Mucosa of gallbladder (tissue), 1 donor: ENCODE results near the gene OR2G6. TPM values are rescaled to one million over a fixed set of nuclear protein-coding genes. Genes with fewer than 3 reads are reported as not detected.
"Not testable (repeated sequence)": the region's sequence is repeated elsewhere in the genome, so short reads cannot be mapped to it uniquely, and the experiment has no call there.

Source experiments
- DNase-seq: peaks from one replicate; pipeline ENCODE4 v3.0.0-alpha.2; 2020; ENCODE audit warnings: low spot score
- total RNA-seq: library from RNA; stranded (reverse); gene quantifications from one replicate; pipeline ENCODE4 v1.2.1, GENCODE V29; 2021
- donor health status: DM: no; HTN: no; CAD: no.

OR2G6 gene
- not detected for total RNA-seq

DNA sequence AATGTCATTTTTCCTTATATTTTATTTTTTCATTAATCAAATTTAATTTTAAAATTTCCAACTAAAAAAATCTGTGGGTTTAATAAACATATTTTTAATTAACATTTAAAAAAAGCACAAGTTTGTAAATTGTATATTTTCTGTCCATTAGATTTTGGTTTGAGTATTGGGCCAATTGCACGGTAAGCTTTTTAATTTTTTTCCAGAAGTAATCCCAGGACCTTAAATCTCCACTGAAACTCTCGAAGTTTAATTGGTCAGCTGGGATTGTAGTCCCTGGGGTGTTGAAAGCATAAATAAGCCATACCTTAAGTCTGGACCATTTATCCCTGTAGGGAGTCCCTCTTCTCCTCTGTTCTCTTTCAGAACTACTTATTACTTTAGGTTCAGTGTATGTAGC lies at the start of gene OR2G6:
Gene OR2G6 (plus strand): TSS at position 301 of the 400 bp plus-strand sequence. CDS start 13,574 bp downstream, outside the sequence.
- not testable (repeated sequence) for DNase-seq

DNA sequence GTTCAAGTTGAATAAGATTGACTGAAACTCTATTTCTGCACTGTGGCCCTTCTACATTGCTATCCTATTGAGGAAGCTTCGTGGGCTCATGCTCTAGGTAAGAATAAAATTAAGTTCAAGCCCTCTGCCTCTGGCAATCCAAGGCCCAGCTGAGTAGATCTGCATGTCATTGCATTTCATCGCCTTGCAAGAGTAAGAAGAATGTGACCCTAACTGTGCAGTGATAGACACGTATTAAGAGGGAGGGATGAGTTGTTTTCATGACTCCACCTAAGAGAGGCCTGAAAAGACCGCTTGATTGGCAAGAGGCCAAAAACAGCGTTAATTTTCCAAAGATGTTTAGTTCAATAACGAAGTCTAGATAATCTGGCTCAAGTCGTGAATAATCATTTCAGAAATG lies 48.8 kb upstream of the OR2G6 start:
- not testable (repeated sequence) for DNase-seq

DNA sequence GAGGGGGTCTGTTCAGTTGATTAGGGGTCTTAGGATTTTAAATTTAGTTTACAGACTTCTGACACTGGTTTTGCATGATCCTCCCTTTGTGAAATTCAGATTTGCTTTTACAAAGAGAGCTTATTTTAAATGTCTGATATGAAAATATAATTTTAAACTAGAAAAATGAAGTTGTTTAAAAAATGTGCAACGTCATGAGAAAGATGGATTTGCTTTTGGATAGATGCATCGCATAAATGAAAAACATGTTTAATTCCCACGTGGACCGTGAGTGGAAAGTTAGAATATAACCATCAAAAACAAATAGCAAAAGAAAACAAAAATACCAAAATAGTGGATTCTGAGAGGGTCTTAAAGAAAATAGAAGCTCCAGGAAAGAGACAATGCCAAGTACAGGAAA lies 36.7 kb upstream of the OR2G6 start:
- no peak for DNase-seq

DNA sequence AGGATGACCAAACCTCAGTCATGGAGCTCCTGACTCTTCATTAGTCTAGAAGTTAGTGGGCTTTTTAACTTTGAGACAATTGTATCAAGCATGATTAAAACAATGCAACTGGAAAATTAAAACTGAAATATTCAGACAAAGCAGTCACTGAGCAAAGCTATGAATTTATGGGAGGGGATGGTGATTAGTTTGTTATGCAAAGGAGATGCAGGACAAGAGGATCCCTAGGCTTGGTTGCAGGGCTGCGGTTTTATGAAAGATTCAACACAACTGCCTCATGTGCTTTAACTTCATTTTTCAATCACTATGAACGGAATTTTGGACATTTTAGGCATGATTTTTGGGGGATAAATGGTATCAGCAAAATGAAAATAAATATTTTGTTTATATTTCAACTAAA lies 35.8 kb upstream of the OR2G6 start:
- not testable (repeated sequence) for DNase-seq

DNA sequence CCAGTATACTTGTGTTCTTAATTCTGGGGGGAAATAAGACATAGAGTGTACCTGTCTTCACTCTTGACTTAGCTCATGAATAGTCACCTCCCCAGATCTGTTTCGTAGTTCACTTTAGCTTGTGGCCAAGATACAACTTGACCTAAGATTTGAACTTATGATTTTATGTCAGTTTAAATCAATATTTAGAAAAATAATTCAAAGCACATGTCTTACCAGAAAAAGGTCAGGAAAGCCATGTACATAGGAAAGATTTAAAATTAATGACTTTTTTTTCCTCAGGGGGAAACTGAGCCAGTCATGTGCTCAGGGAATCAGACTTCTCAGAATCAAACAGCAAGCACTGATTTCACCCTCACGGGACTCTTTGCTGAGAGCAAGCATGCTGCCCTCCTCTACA lies 34.8 kb upstream of the OR2G6 start, which contains the start of gene OR2T3:
Gene OR2T3 (plus strand): TSS at position 301 of the 400 bp plus-strand sequence. CDS start 0 bp downstream, at position 301.
- not testable (repeated sequence) for DNase-seq

DNA sequence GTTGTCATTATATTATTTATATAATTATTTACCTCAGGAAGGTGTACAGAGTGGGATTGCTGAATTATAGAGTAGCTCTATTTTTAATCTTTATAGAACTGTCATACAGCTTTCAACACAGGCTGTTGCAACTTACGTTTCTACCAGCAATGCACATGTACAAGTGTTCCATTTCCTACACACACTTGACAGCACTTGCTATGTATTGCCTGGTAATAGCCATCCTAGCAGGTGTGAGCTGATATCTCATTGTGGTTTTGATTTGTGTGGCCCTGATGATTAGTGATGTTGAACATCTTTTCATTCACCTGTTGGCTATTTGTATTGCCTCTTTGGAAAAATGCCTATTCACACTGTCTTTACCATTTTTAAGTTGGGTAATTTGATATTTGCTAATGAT lies 32.2 kb upstream of the OR2G6 start:
- DNase-seq: not testable (repeated sequence)

DNA sequence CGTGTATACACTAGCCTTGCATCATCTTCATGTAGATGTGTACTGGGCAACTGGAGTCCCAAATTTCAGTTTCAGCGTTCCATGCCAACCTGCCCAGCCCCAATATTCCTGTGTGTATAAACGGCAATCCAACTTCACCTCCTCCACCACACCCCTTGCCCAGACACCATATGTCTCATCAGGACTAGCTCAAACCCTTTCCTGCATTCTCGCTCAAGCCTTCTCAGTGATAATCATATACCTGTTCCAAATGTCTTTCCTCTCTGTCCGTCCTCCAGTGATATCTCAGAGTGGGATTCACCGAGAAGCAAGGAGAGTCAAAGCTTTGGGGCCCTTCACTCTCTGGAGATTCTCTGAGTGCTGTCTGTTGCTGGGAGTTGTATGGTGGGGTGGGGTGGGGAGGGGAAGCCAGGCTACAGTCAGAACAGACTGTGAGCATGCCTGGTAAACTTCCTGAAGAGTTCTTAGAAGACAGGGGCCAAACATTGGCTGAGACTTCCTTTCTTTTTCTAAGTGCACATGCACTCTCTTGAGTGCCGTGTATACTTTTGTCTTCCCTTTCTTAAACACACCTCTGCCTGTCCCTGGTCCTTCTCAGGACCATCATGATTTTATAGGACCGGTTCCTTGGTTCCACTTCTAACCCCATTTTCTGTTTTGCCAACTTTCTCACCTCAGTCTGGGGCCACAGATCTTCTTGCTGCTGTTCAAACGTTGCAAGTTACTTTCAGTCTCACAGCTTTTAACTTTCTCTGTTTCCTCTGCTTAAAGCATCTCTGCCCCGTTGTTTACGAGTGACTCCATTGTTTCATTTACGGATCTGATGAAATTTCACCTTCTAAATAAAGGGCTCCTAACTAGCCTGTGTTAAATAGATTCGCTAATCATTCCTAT lies 25.9 kb upstream of the OR2G6 start:
- DNase-seq: not testable (repeated sequence)

DNA sequence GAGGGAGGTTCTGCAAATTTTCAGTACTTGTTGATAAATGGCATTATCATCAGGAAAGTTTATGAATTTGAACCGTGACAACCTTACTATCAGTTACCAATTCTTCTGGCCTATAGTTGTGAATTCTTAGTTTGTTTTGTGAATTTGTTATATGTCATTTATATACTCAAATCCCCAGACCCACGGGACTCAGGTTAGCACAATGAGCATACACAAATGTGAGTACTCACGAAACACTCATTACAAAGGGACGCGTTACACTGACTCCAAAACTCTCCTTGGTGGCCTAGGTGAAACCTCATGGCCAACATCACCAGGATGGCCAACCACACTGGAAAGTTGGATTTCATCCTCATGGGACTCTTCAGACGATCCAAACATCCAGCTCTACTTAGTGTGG lies 19.6 kb upstream of the OR2G6 start, which contains the start of gene OR2T5:
Gene OR2T5 (plus strand): TSS at position 301 of the 400 bp plus-strand sequence. CDS start 0 bp downstream, at position 301.
- DNase-seq: not testable (repeated sequence)

DNA sequence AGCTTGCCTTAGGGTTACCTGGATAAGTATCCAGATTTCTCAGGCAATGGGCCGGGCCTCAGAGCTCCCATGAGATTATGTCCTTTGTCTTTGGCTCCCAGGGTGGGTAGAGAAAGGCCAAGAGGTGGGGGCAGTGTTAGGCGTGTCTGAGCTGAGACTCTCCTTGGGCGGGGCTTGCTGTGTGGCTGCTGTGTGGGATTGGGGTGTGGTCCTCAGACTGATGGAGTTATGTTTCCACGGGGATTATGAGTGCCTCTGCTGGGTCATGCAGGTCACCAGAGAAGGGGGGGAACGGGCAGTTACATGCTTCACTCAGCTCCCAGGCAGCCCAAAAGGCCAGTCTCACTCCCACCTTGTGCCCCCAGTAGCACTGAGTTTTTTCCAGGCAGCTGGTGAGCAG lies 11.2 kb upstream of the OR2G6 start:
- DNase-seq: not testable (repeated sequence)

DNA sequence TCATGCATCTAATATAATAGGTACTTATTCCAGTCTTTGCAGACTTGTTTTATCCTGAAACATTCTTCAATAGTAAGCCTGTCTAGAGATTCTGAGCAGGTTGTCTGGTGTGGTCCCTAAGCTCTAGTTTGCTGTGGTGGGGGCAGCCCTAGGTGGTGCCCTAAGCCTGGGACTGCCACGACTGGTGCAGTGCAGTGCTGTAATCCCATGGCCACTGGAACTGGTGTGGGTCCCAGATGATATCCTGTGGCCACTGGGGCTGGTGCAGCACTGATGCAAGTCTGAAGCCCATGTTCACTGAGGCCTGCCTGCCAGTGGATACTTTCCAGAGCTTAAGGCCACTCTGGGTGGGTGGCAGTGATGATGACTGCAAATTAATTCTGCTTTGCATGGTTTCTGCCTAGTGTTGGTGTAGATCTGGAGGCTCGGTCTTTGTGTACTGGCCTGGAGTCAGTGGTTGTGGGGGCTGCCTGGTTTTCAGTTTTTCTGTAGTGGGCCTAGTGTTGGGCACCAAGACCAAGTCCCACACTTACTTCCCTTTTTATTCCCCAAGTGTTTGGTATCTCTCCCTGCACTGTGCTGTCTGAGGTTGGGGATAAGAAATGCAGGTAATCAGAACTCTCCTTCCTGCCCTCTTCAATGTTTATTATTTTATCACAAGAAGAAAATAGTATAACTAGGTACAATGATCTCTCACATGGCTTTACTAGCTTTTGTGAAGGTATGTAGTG lies 7.4 kb upstream of the OR2G6 start:
- not testable (repeated sequence) for DNase-seq

DNA sequence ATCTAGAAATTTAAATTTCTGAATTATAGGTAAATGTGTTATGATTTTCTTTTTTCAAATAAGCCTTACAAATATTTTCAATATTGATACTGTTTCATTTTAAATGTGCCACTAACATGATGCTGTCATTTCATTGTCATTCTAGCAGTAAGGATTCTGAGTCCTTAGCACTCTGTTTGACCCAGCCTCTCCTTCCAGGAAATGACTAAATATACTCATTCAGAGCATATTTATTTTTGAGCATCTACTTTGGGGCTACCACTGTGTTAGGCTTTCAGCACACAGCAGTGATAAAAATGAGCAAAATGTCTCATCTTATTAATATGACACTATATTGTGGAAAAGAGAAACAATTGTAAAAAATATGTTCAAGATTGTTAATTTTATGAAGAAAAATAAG lies 2.3 kb downstream of the OR2G6 start:
- DNase-seq: not testable (repeated sequence)

DNA sequence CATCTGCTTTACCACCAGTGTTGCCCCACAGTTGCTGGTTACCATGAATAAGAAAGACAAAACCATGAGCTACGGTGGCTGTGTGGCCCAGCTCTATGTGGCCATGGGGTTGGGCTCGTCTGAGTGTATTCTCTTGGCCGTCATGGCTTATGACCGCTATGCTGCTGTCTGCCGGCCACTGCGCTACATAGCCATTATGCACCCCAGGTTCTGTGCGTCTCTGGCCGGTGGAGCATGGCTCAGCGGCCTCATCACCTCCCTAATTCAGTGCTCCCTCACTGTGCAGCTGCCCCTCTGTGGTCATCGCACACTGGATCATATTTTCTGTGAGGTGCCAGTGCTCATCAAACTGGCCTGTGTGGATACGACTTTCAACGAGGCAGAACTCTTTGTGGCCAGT lies 14.0 kb downstream of the OR2G6 start:
- no peak for DNase-seq

DNA sequence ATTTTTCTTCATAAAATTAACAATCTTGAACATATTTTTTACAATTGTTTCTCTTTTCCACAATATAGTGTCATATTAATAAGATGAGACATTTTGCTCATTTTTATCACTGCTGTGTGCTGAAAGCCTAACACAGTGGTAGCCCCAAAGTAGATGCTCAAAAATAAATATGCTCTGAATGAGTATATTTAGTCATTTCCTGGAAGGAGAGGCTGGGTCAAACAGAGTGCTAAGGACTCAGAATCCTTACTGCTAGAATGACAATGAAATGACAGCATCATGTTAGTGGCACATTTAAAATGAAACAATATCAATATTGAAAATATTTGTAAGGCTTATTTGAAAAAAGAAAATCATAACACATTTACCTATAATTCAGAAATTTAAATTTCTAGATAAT lies 29.6 kb downstream of the OR2G6 start:
- DNase-seq: not testable (repeated sequence)

DNA sequence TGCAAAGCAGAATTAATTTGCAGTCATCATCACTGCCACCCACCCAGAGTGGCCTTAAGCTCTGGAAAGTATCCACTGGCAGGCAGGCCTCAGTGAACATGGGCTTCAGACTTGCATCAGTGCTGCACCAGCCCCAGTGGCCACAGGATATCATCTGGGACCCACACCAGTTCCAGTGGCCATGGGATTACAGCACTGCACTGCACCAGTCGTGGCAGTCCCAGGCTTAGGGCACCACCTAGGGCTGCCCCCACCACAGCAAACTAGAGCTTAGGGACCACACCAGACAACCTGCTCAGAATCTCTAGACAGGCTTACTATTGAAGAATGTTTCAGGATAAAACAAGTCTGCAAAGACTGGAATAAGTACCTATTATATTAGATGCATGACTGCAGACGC lies 39.5 kb downstream of the OR2G6 start:
- not testable (repeated sequence) for DNase-seq

DNA sequence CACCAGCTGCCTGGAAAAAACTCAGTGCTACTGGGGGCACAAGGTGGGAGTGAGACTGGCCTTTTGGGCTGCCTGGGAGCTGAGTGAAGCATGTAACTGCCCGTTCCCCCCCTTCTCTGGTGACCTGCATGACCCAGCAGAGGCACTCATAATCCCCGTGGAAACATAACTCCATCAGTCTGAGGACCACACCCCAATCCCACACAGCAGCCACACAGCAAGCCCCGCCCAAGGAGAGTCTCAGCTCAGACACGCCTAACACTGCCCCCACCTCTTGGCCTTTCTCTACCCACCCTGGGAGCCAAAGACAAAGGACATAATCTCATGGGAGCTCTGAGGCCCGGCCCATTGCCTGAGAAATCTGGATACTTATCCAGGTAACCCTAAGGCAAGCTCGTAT lies 43.2 kb downstream of the OR2G6 start:
- DNase-seq: not testable (repeated sequence)

DNA sequence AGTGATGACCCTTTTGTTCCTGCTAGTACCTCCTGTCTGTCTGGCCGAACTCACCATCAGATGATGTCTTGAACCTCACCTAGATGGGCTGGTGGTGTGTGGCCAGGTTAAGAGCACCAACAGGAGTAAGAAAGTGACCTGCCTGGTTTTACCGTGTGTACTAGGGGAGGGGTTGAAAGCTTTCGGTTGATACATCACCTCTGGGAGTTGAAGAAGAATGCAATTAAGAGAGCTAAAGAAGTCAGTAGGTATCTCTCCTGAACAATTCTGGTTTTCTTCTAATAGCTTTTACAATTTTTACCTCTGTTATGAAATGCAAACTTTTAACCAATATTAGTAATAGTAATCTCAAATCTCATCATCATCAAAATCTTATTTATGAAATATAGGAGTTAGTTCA lies 54.8 kb downstream of the OR2G6 start, which contains the start of gene OR2T29:
Gene OR2T29 (minus strand): TSS at position 101 of the 400 bp plus-strand sequence. CDS start 3,281 bp downstream, outside the sequence.
- not testable (repeated sequence) for DNase-seq

DNA sequence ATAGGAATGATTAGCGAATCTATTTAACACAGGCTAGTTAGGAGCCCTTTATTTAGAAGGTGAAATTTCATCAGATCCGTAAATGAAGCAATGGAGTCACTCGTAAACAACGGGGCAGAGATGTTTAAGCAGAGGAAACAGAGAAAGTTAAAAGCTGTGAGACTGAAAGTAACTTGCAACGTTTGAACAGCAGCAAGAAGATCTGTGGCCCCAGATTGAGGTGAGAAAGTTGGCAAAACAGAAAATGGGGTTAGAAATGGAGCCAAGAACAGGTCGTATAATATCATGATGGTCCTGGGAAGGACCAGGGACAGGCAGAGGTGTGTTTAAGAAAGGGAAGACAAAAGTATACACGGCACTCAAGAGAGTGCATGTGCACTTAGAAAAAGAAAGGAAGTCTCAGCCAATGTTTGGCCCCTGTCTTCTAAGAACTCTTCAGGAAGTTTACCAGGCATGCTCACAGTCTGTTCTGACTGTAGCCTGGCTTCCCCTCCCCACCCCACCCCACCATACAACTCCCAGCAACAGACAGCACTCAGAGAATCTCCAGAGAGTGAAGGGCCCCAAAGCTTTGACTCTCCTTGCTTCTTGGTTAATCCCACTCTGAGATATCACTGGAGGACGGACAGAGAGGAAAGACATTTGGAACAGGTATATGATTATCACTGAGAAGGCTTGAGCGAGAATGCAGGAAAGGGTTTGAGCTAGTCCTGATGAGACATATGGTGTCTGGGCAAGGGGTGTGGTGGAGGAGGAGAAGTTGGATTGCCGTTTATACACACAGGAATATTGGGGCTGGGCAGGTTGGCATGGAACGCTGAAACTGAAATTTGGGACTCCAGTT lies 57.9 kb downstream of the OR2G6 start:
- not testable (repeated sequence) for DNase-seq

DNA sequence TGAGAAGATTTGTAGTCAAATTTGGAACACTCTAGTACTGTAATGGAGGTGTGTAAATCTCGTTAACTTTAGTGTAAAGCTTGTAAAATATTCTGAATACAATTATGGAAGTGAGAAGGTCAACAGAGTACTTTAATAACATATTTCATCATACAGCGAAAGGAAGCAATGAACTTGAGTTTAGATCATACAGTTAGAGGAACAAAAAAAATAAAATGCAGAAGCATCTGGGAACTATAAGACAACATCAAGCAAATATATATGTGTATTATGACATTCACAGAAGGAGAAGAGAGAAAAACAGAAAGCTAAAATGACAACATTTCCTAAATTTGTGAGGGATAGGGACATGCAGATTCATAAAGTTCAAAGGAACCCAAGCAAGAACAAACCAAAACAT lies 61.2 kb downstream of the OR2G6 start:
- DNase-seq: not testable (repeated sequence)

DNA sequence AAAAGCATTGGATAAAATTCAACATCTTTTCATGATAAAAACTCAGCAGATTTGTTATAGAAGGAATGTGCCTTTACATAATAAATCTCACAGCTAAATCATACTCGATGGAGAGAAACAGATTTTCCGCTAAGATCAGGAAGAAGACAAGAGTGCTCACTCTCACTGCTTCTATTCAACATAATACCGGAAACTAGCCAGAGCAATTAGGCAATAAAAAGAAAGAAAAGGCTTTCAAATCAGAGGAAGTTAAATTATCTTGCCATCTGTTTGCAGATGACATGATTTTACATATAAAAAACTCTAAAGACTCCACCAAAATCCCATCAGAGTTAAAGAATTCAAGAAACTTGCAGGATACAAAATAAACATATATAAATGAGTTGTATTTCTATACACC lies 62.9 kb downstream of the OR2G6 start:
- not testable (repeated sequence) for DNase-seq

DNA sequence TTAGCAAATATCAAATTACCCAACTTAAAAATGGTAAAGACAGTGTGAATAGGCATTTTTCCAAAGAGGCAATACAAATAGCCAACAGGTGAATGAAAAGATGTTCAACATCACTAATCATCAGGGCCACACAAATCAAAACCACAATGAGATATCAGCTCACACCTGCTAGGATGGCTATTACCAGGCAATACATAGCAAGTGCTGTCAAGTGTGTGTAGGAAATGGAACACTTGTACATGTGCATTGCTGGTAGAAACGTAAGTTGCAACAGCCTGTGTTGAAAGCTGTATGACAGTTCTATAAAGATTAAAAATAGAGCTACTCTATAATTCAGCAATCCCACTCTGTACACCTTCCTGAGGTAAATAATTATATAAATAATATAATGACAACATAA lies 64.2 kb downstream of the OR2G6 start:
- DNase-seq: not testable (repeated sequence)

DNA sequence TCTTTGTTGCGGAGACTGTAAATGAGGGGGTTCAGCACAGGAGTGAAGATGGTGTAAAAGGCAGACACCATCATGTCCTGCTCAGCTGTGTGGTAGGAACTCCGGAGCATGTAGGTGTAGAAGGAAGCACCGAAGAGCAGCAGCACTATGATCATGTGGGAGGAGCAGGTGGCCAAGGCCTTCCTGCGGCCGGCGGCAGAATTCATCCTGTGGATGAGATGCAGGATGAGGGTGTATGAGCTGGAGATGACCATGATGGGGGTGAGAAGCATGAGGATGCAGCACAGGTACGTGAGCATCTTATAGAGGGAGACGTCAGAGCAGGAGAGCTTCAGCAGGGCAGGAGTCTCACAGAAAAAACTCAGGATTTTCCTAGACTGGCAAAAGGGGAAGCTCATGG lies 66.0 kb downstream of the OR2G6 start:
- DNase-seq: not testable (repeated sequence)
